HEK293T (cell line): ENCODE results near the gene SNX24.

ENCODE experiments used
- ARNT ChIP-seq: fragments of 450-650 bp; IDR thresholded peaks from 2 replicates; pipeline ENCODE4 v1.6.1; 2017; ENCODE audit warnings: mild to moderate bottlenecking
- BHLHE40 ChIP-seq: fragments of 450-650 bp; IDR thresholded peaks from 2 replicates; pipeline ENCODE4 v1.6.1; 2016; ENCODE audit warnings: mild to moderate bottlenecking, moderate library complexity, borderline replicate concordance
- ELF4 ChIP-seq: fragments of 450-650 bp; IDR thresholded peaks from 2 replicates; pipeline ENCODE4 v1.6.1; 2017; ENCODE audit warnings: antibody characterized with exemption
- FOXM1 ChIP-seq: fragments of 450-650 bp; IDR thresholded peaks from 2 replicates; pipeline ENCODE4 v1.6.1; 2017; ENCODE audit warnings: mild to moderate bottlenecking, borderline replicate concordance
- LEF1 ChIP-seq: fragments of 450-650 bp; IDR thresholded peaks from 2 replicates; pipeline ENCODE4 v1.6.1; 2017; ENCODE audit warnings: mild to moderate bottlenecking, borderline replicate concordance
- NFRKB ChIP-seq: fragments of 450-650 bp; IDR thresholded peaks from 2 replicates; pipeline ENCODE4 v1.6.1; 2016; ENCODE audit warnings: mild to moderate bottlenecking, moderate library complexity
- SP1 ChIP-seq: fragments of 450-650 bp; IDR thresholded peaks from 2 replicates; pipeline ENCODE4 v1.6.1; 2017
- SUZ12 ChIP-seq: fragments of 450-650 bp; IDR thresholded peaks from 2 replicates; pipeline ENCODE4 v1.6.1; 2016; ENCODE audit warnings: mild to moderate bottlenecking
- TF ChIP-seq, protein P1 (sequence below): fragments of 450-650 bp; IDR thresholded peaks from 2 replicates; pipeline ENCODE4 v1.6.1; 2016

DNA sequence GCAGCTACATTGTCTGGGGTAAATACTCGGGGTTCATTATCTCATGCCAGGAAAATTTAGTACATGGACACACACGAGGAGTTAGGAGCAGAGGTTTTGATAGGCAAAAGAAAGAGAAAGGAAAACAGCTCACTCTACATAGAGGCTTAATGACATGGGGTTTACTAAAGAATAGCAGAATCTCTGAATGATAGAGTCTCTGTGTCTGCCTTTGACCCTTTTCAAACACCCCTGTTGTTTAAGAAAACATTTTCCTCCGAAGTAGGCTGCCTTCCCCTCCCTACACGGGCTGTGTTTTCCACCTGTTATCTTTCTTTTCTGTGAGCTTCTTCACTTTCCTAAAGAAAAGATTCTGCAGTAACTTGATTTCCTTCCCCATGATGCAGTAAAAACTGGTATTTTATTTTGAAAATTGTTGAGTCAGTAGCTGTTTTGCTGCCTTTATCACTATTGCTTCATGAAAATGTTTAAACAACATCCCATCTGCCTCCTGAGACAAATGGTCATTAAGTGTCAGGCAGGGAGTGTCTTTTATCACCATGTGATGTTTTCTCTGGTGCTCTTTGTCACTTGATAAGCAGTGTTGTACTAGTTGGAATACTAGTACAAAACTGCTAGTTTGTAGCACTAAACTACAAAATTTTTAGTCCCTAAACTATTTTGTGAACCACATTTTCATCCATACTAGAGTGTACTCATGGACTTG is 114.5 kb downstream of the SNX24 start:
- TF ChIP-seq SUZ12 (no peak), SP1 (no peak), BHLHE40 (no peak), NFRKB (no peak), ARNT (no peak), FOXM1 (no peak), ELF4 (no peak), LEF1 (no peak)
- TF ChIP-seq, protein P1, sequence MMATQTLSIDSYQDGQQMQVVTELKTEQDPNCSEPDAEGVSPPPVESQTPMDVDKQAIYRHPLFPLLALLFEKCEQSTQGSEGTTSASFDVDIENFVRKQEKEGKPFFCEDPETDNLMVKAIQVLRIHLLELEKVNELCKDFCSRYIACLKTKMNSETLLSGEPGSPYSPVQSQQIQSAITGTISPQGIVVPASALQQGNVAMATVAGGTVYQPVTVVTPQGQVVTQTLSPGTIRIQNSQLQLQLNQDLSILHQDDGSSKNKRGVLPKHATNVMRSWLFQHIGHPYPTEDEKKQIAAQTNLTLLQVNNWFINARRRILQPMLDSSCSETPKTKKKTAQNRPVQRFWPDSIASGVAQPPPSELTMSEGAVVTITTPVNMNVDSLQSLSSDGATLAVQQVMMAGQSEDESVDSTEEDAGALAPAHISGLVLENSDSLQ = no peak
